GM12878 (cell line): Measurements from ENCODE around the gene CCR5AS.

Source experiments
- CBFB ChIP-seq: IDR thresholded peaks from 2 replicates; pipeline ENCODE4 v1.6.1; 2016; ENCODE audit warnings: antibody characterized with exemption, low read depth
- CEBPB ChIP-seq, 2 experiments: fragments of 150-350 bp in 1 of 2; IDR thresholded peaks; 2 replicates each; pipeline ENCODE4 v1.6.1; 2012 to 2014; ENCODE audit warnings: low read depth in 2 of 2, low read length in 2 of 2, borderline replicate concordance in 1 of 2, inconsistent platforms in 1 of 2
- CHD4 ChIP-seq: fragments of 200-600 bp; sonication (generic); IDR thresholded peaks from 2 replicates; pipeline ENCODE4 v1.6.1; 2016; ENCODE audit warnings: mild to moderate bottlenecking
- CTCF ChIP-seq, 3 experiments: IDR thresholded peaks in 2 of 3; conservative IDR thresholded peaks in 1 of 3; 2 replicates each; pipeline ENCODE4 v1.5.1; 2011; ENCODE audit warnings: low read depth in 3 of 3, low read length in 3 of 3, mild to moderate bottlenecking in 3 of 3, control low read depth in 2 of 3, moderate library complexity in 2 of 3, inconsistent platforms in 1 of 3, mixed read lengths in 1 of 3; ENCODE audit not compliant: control insufficient read depth in 2 of 3, insufficient read depth in 1 of 3; ENCODE audit errors: extremely low read depth in 1 of 3
- MTA2 ChIP-seq: fragments of 450-650 bp; IDR thresholded peaks from 2 replicates; pipeline ENCODE4 v1.6.1; 2016; ENCODE audit warnings: low read depth, mild to moderate bottlenecking, moderate library complexity
- MYC ChIP-seq: IDR thresholded peaks from 2 replicates; pipeline ENCODE4 v1.6.1; 2011; ENCODE audit warnings: mild to moderate bottlenecking, low read length, moderate library complexity, inconsistent platforms; ENCODE audit not compliant: insufficient read depth, insufficient replicate concordance, insufficient read length, severe bottlenecking
- NFYA ChIP-seq: IDR thresholded peaks from 2 replicates; pipeline ENCODE4 v1.6.1; 2011; ENCODE audit warnings: low read depth, mild to moderate bottlenecking, low read length, improper control_type of control experiment, borderline replicate concordance
- TCF7 ChIP-seq: IDR thresholded peaks from 2 replicates; pipeline ENCODE4 v1.6.1; 2014; ENCODE audit warnings: antibody characterized with exemption, borderline replicate concordance
- ZBTB4 ChIP-seq: fragments of 450-650 bp; formaldehyde crosslinking; IDR thresholded peaks from 2 replicates; pipeline ENCODE4 v1.4.0; 2022; ENCODE audit warnings: mild to moderate bottlenecking, moderate library complexity
- ZNF207 ChIP-seq: fragments of 450-650 bp; IDR thresholded peaks from 2 replicates; pipeline ENCODE4 v1.6.1; 2014; ENCODE audit warnings: antibody characterized with exemption, mild to moderate bottlenecking, borderline replicate concordance
- ZNF274 ChIP-seq: IDR thresholded peaks from one replicate; pipeline ENCODE4 v1.8.0; 2011; ENCODE audit not compliant: insufficient read length, insufficient read depth
- TF ChIP-seq, protein P1 (sequence below): IDR thresholded peaks from 2 replicates; pipeline ENCODE4 v1.6.1; 2012; ENCODE audit warnings: low read depth, low read length, improper control_type of control experiment
- TF ChIP-seq, protein P2 (sequence below): IDR thresholded peaks from 2 replicates; pipeline ENCODE4 v1.6.1; 2011; ENCODE audit warnings: mild to moderate bottlenecking, low read depth, low read length, moderate library complexity; ENCODE audit not compliant: insufficient replicate concordance

GRCh38 chr3:46435081-46435726 is 28.3 kb upstream of the CCR5AS start:
- no peak for TF ChIP-seq ZBTB4 (CRISPR knock-in tag)
- no peak for TF ChIP-seq MYC
- no peak for TF ChIP-seq CHD4
- no peak for TF ChIP-seq TCF7
- TF ChIP-seq CBFB = no peak
- TF ChIP-seq CTCF (IDR thresholded peaks at IDR 0.05 in 2 of 3, conservative IDR thresholded peaks at IDR 0.05 in 1 of 3; ENCODE audit: control insufficient read depth in 2 of 3, extremely low read depth in 1 of 3, insufficient read depth in 1 of 3, low read depth in 3 of 3, low read length in 3 of 3) = no peak
- no peak for TF ChIP-seq CEBPB (IDR thresholded peaks at IDR 0.05; ENCODE audit: borderline replicate concordance in 1 of 2, low read depth in 2 of 2, low read length in 2 of 2)
- TF ChIP-seq, protein P1, sequence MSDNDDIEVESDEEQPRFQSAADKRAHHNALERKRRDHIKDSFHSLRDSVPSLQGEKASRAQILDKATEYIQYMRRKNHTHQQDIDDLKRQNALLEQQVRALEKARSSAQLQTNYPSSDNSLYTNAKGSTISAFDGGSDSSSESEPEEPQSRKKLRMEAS = no peak
- no peak for TF ChIP-seq ZNF274
- no peak for TF ChIP-seq NFYA
- TF ChIP-seq MTA2 = no peak
- TF ChIP-seq, protein P2, sequence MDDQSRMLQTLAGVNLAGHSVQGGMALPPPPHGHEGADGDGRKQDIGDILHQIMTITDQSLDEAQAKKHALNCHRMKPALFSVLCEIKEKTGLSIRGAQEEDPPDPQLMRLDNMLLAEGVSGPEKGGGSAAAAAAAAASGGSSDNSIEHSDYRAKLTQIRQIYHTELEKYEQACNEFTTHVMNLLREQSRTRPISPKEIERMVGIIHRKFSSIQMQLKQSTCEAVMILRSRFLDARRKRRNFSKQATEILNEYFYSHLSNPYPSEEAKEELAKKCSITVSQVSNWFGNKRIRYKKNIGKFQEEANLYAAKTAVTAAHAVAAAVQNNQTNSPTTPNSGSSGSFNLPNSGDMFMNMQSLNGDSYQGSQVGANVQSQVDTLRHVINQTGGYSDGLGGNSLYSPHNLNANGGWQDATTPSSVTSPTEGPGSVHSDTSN = no peak
- no peak for TF ChIP-seq ZNF207
